WERI-Rb-1 (cell line): ENCODE measurements around the gene CD48.

Experiments
- DNase-seq: peaks from one replicate; pipeline ENCODE4 v3.0.0-alpha.2; 2020
- H3K27ac ChIP-seq: fragments of 250-450 bp; sonication (Bioruptor Pico); 2 replicates; pipeline ENCODE4 v1.5.1; 2020; ENCODE audit warnings: mild to moderate bottlenecking, moderate library complexity
- H3K27me3 ChIP-seq: fragments of 250-450 bp; sonication (Bioruptor Pico); 2 replicates; pipeline ENCODE4 v1.5.1; 2021; ENCODE audit warnings: mild to moderate bottlenecking, low read depth, moderate library complexity; ENCODE audit not compliant: insufficient read depth, severe bottlenecking
- H3K36me3 ChIP-seq: fragments of 250-450 bp; sonication (Bioruptor Pico); 2 replicates; pipeline ENCODE4 v1.5.1; 2020; ENCODE audit warnings: mild to moderate bottlenecking, moderate library complexity
- H3K4me3 ChIP-seq: 2 replicates; pipeline ENCODE4 v1.5.1; 2011; ENCODE audit warnings: low read depth, mild to moderate bottlenecking, control low read depth, low read length
- H3K9me3 ChIP-seq: fragments of 250-450 bp; sonication (Bioruptor Pico); 2 replicates; pipeline ENCODE4 v1.5.1; 2021; ENCODE audit warnings: mild to moderate bottlenecking, moderate library complexity; ENCODE audit not compliant: severe bottlenecking
- TF ChIP-seq, protein P1 (sequence below): IDR thresholded peaks from 2 replicates; pipeline ENCODE4 v1.5.1; 2011; ENCODE audit warnings: low read depth, mild to moderate bottlenecking, control low read depth, inconsistent platforms, low read length

The CD48 gene

GRCh38 chr1:160651433-160652064, 60.1 kb downstream of the CD48 start:
- Histone ChIP-seq H3K4me3 (no peak overlapping the region), H3K27ac (no peak overlapping the region), H3K27me3 (peaks cover 76% of the 10 kb centered on the region), H3K9me3 (peaks cover 3% of the 10 kb centered on the region), H3K36me3 (no peaks in the 10 kb centered on the region)
- DNase-seq = no peak
- TF ChIP-seq, protein P1, sequence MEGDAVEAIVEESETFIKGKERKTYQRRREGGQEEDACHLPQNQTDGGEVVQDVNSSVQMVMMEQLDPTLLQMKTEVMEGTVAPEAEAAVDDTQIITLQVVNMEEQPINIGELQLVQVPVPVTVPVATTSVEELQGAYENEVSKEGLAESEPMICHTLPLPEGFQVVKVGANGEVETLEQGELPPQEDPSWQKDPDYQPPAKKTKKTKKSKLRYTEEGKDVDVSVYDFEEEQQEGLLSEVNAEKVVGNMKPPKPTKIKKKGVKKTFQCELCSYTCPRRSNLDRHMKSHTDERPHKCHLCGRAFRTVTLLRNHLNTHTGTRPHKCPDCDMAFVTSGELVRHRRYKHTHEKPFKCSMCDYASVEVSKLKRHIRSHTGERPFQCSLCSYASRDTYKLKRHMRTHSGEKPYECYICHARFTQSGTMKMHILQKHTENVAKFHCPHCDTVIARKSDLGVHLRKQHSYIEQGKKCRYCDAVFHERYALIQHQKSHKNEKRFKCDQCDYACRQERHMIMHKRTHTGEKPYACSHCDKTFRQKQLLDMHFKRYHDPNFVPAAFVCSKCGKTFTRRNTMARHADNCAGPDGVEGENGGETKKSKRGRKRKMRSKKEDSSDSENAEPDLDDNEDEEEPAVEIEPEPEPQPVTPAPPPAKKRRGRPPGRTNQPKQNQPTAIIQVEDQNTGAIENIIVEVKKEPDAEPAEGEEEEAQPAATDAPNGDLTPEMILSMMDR = no peak

DNA sequence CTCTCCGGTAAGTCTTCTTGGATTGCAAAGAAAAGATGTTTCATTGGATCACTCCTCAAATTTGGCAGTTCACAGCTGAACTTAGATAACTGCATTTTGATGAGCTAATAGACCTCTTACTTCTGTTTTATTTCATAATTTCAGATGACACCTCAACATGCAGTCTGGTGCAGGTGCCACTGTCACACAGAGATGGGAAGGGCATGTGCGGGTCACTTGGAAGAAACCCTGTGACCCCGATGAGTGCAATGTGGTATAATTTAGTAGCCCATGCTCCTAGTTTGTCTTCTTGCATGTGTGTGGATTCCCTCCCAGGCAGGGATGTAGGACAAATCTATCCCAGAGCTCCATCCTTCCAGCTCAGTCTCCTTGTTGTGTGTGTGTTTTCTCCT, 64.3 kb downstream of the CD48 start:
- no peak overlapping the region for H3K27ac ChIP-seq
- H3K4me3 ChIP-seq = no peak overlapping the region
- peaks cover 82% of the 10 kb centered on the region for H3K27me3 ChIP-seq
- no peak for DNase-seq
- H3K36me3 ChIP-seq = no peaks in the 10 kb centered on the region
- peaks cover 3% of the 10 kb centered on the region for H3K9me3 ChIP-seq
- TF ChIP-seq, protein P1 = no peak

DNA sequence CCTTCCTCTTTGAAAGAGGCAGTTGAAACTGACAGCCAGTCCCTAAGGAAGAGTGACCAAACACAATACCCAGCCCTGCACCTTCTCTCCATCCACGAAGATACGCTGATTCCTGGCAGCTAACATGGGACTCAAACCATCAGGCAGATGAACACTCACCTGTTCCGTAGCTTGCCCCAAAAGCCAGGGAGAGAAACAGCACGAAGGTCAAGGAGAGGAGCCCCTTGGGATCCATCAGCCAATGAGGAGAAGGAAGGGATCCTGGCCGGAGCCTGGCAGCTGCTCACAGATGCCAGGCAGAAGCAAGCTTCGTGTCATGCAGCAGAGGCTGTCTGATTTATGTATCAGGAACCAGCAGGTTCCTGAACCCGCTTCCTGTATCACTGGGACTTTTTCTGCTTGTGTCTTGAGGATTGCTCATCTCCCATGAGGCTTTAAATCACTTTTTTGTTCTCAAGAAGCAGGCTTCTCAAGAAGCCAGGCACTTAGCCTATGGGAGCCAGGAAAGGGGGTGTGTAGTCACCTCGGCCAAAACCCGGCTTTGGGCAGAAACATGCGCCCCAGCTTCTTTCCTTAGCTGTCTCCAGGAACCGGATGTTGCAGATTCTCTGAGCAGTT, 64.8 kb downstream of the CD48 start, which contains the start of gene SLAMF1:
TSS of gene SLAMF1 (minus strand) at position 334 of the 618 bp plus-strand sequence. CDS start at position 235, 99 bp downstream.
- TF ChIP-seq, protein P1 = no peak
- Histone ChIP-seq H3K4me3 (no peak within 1 kb of the TSS), H3K27me3 (peaks cover 87% of the 10 kb centered on the region), H3K27ac (no peak within 1 kb of the TSS), H3K9me3 (peaks cover 3% of the 10 kb centered on the region), H3K36me3 (no peaks in the 10 kb centered on the region)
- DNase-seq = no peak

GRCh38 chr1:160646180-160646579, 65.4 kb downstream of the CD48 start:
- DNase-seq = no peak
- H3K27me3 ChIP-seq = peaks cover 91% of the 10 kb centered on the region

GRCh38 chr1:160645386-160646130, 66.1 kb downstream of the CD48 start:
- Histone ChIP-seq H3K27ac (no peak overlapping the region), H3K36me3 (no peaks in the 10 kb centered on the region), H3K27me3 (peaks cover 93% of the 10 kb centered on the region), H3K9me3 (peaks cover 3% of the 10 kb centered on the region), H3K4me3 (no peak overlapping the region)
- DNase-seq = no peak
- TF ChIP-seq, protein P1 = no peak

More at GRCh38 chr1:160646180-160646579, 65.4 kb downstream of the CD48 start:
- Histone ChIP-seq H3K9me3 (peaks cover 3% of the 10 kb centered on the region), H3K27ac (no peak overlapping the region), H3K4me3 (no peak overlapping the region), H3K36me3 (no peaks in the 10 kb centered on the region)
- TF ChIP-seq, protein P1 = no peak
